B cell (primary cell): ENCODE results near the gene CCDC85B. TPM values are rescaled to one million over a fixed set of nuclear protein-coding genes. Genes with fewer than 3 reads are reported as not detected.

Source experiments
- ATAC-seq: fragments of 200-7000 bp; cut with Tn5 transposase; one replicate; pipeline ENCODE4 v1.10.0; 2021; ENCODE audit warnings: low read depth, mild to moderate bottlenecking, moderate number of reproducible peaks, moderate library complexity
- CTCF ChIA-PET: fragments of 350-600 bp; sonication (Branson Sonifier 250); formaldehyde crosslinking; loops from one replicate; lab custom pipeline; 2021; ENCODE audit warnings: antibody characterized with exemption, inconsistent platforms; lab: Charles Lee
- POLR2A ChIA-PET: fragments of 350-600 bp; sonication (Branson Sonifier 250); formaldehyde crosslinking; loops from one replicate; lab custom pipeline; 2021; ENCODE audit warnings: antibody characterized with exemption; lab: Charles Lee
- DNase-seq: peaks from one replicate; pipeline ENCODE4 v3.0.0; 2013
- H2AFZ ChIP-seq: 2 replicates; pipeline ENCODE4 v1.6.1; 2012; ENCODE audit warnings: mild to moderate bottlenecking, low read depth, low read length; ENCODE audit not compliant: insufficient read depth, poor library complexity, severe bottlenecking
- H3K27ac ChIP-seq, 2 donors: 1 replicate in 1 of 2; 2 replicates in 1 of 2; pipeline ENCODE4 v1.5.1; 2012 to 2013; ENCODE audit warnings: low read length in 2 of 2, mild to moderate bottlenecking in 2 of 2, moderate library complexity in 1 of 2
- H3K27me3 ChIP-seq, 4 experiments: fragments of 200-600 bp in 1 of 4; sonication (generic) in 1 of 4; replicated peaks in 1 of 4; 1 replicate in 2 of 4; 2 replicates in 2 of 4; pipeline versions ENCODE4 v1.6.1 to v1.7.0; 2013 to 2016; ENCODE audit warnings: low read length in 3 of 4, mild to moderate bottlenecking in 2 of 4, mixed read lengths in 1 of 4, moderate library complexity in 1 of 4; ENCODE audit not compliant: insufficient read depth in 4 of 4, control insufficient read depth in 3 of 4; ENCODE audit errors: control extremely low read depth in 1 of 4
- H3K36me3 ChIP-seq, 2 experiments: replicated peaks in 1 of 2; 1 replicate in 1 of 2; 2 replicates in 1 of 2; pipeline versions ENCODE4 v1.6.1 to v1.7.1; 2013; ENCODE audit warnings: low read length in 1 of 2; ENCODE audit not compliant: insufficient read depth in 2 of 2, control insufficient read depth in 1 of 2; ENCODE audit errors: control extremely low read depth in 1 of 2, extremely low read depth in 1 of 2
- H3K4me1 ChIP-seq, 2 donors: fragments of 200-600 bp in 1 of 2; sonication (generic) in 1 of 2; 1 replicate in 1 of 2; 2 replicates in 1 of 2; pipeline versions ENCODE4 v1.5.1 to v1.6.1; 2013 to 2017; ENCODE audit warnings: low read length in 2 of 2; ENCODE audit not compliant: control insufficient read depth in 2 of 2, insufficient read depth in 2 of 2
- H3K4me2 ChIP-seq: replicated peaks from 2 replicates; pipeline ENCODE3; 2012; ENCODE audit warnings: mild to moderate bottlenecking, low read depth, low read length; ENCODE audit not compliant: poor library complexity, severe bottlenecking
- H3K4me3 ChIP-seq, 5 experiments: fragments of 200-600 bp in 1 of 5; sonication (generic) in 1 of 5; 1 replicate in 3 of 5; 2 replicates in 2 of 5; pipeline versions ENCODE4 v1.5.1 to v1.7.0; 2011 to 2016; ENCODE audit warnings: low read length in 4 of 5, mild to moderate bottlenecking in 4 of 5, low read depth in 2 of 5, control low read depth in 1 of 5, moderate library complexity in 1 of 5; ENCODE audit not compliant: insufficient read depth in 1 of 5; ENCODE audit errors: control extremely low read depth in 1 of 5, extremely low read depth in 1 of 5
- H3K79me2 ChIP-seq: fragments of 200-600 bp; sonication (generic); one replicate; pipeline ENCODE4 v1.6.0; 2016; ENCODE audit warnings: low read length; ENCODE audit not compliant: control insufficient read depth, insufficient read depth
- H3K9ac ChIP-seq: fragments of 200-600 bp; sonication (generic); 2 replicates; pipeline ENCODE4 v1.6.1; 2017; ENCODE audit warnings: mild to moderate bottlenecking, low read length, moderate library complexity
- H3K9me3 ChIP-seq, 3 donors: one replicate each; pipeline versions ENCODE4 v1.6.1 to v1.7.1; 2013; ENCODE audit warnings: low read length in 2 of 3; ENCODE audit not compliant: control insufficient read depth in 2 of 3, insufficient read depth in 1 of 3; ENCODE audit errors: control extremely low read depth in 1 of 3
- H4K20me1 ChIP-seq: 2 replicates; pipeline ENCODE4 v1.6.0; 2012; ENCODE audit warnings: mild to moderate bottlenecking, low read length; ENCODE audit not compliant: insufficient read depth, control insufficient read depth, poor library complexity, severe bottlenecking
- H3K27ac Mint-ChIP-seq: one replicate; pipeline ENCODE4 v1.8.0; 2021; ENCODE audit warnings: mixed read lengths
- H3K27me3 Mint-ChIP-seq: one replicate; pipeline ENCODE4 v1.8.0; 2021; ENCODE audit warnings: mixed read lengths
- H3K4me1 Mint-ChIP-seq: one replicate; pipeline ENCODE4 v1.8.0; 2021; ENCODE audit warnings: mixed read lengths
- H3K4me3 Mint-ChIP-seq: one replicate; pipeline ENCODE4 v1.8.0; 2021; ENCODE audit warnings: mixed read lengths
- H3K9me3 Mint-ChIP-seq: one replicate; pipeline ENCODE4 v1.8.0; 2022; ENCODE audit warnings: mixed read lengths; ENCODE audit not compliant: insufficient read depth
- CTCF ChIP-seq: fragments of 200-600 bp; IDR thresholded peaks from one replicate; pipeline ENCODE4 v1.8.0; 2022; ENCODE audit warnings: antibody characterized with exemption, mild to moderate bottlenecking
- EZH2 ChIP-seq: IDR thresholded peaks from 2 replicates; pipeline ENCODE4 v1.6.1; 2012; ENCODE audit warnings: borderline replicate concordance, low read depth, mild to moderate bottlenecking, moderate library complexity, low read length; ENCODE audit not compliant: insufficient read depth, poor library complexity, severe bottlenecking
- WGBS: methylation state at CpG from one replicate; pipeline ENCODE4 v1.1.5; 2013; ENCODE audit warnings: missing lambda C conversion rate; ENCODE audit not compliant: insufficient coverage; 5-methylcytosine and 5-hydroxymethylcytosine counted together
- intact Hi-C: fragments of 100-400 bp; cut with micrococcal nuclease; formaldehyde crosslinking; loops from one replicate; pipeline ENCODE4 v1.10.0; 2022
- polyA plus RNA-seq: library from polyadenylated mRNA; depleted of rRNA; stranded (reverse); fragments of >200 nt; gene quantifications from 2 replicates; pipeline ENCODE4 v1.2.3, GENCODE V29; 2012
- total RNA-seq, 2 donors: library from RNA; stranded (reverse); fragments of 120-200 nt in 1 of 2; gene quantifications; 1 replicate in 1 of 2; 2 replicates in 1 of 2; pipeline versions ENCODE4 v1.2.3 to v1.2.4, GENCODE V29; 2013 to 2022

Gene CCDC85B
- total and polyA plus RNA-seq, 2 donors (not counting 1 experiment from before 2014, with no cell fraction given) = 18.2 to 39.5 TPM

GRCh38 chr11:65853246-65853979, 37.1 kb upstream of the CCDC85B start:
- peak overlapping the region; percentile 59 for H3K27ac Mint-ChIP-seq
- no peak overlapping the region for H3K27ac ChIP-seq
- H4K20me1 ChIP-seq = peaks cover 73% of the 10 kb centered on the region
- H3K27me3 Mint-ChIP-seq = no peaks in the 10 kb centered on the region
- no peak overlapping the region for H2AFZ ChIP-seq
- H3K36me3 ChIP-seq = peaks cover 0 to 62% of the 10 kb centered on the region in 2 experiments
- H3K4me3 ChIP-seq = no peak overlapping the region
- no peaks in the 10 kb centered on the region for H3K9me3 Mint-ChIP-seq
- ChIA-PET POLR2A (interaction anchor here (0.5 to 0.6 kb wide), 2 partner anchors 8 to 13 kb away, joined by 3 to 6 read pairs; no protein-coding TSS in a partner anchor), CTCF (no interaction called here)
- H3K9me3 ChIP-seq = peaks cover 0 to 15% (median 0%) of the 10 kb centered on the region in 3 donors
- ATAC-seq (no peak), DNase-seq (peak; percentile 21)
- H3K27me3 ChIP-seq = no peaks in the 10 kb centered on the region
- peaks cover 43% of the 10 kb centered on the region for H3K79me2 ChIP-seq
- no peak overlapping the region for H3K4me2 ChIP-seq
- H3K4me1 Mint-ChIP-seq = peaks cover 35% of the 10 kb centered on the region
- H3K4me1 ChIP-seq = peaks cover 12 to 23% of the 10 kb centered on the region in 2 donors
- intact Hi-C loops = no loop called here
- no peak overlapping the region for H3K4me3 Mint-ChIP-seq
- H3K9ac ChIP-seq = no peak overlapping the region
- 98% methylated on average over 6 of the region's 6 CpGs for whole genome bisulfite sequencing
- no peak for TF ChIP-seq CTCF
- TF ChIP-seq EZH2 = no peak

DNA sequence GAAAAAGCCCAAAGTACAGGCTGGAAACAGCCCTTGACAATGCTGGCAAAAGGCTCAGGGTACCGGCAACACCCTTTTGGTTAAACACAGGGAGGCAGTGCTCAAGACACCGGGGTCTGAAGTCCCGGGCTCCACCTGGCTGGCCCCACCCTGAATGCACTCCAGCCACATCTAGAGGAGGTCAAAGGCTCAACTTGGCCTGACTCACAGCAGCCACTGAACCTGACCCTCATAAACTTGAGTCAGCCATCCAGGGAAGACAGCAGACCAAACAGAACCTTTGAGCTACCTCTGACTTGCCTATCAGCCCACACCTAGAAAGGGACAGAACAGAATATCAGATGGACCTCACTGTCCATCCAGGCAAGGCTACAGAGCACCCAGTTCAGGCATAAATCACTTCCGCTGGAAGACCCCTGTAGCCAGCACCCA, 36.3 kb upstream of the CCDC85B start:
- Histone ChIP-seq H3K4me3 (no peak overlapping the region), H4K20me1 (peaks cover 73% of the 10 kb centered on the region), H3K79me2 (peaks cover 43% of the 10 kb centered on the region), H3K9me3 (peaks cover 0 to 15% (median 0%) of the 10 kb centered on the region in 3 donors), H3K27me3 (no peaks in the 10 kb centered on the region), H3K4me1 (peaks cover 18 to 31% of the 10 kb centered on the region in 2 donors), H3K4me2 (no peak overlapping the region), H3K27ac (no peak overlapping the region), H3K36me3 (peaks cover 0 to 62% of the 10 kb centered on the region in 2 experiments), H3K9ac (no peak overlapping the region), H2AFZ (no peak overlapping the region)
- WGBS = 100% methylated on average over 3 of the region's 4 CpGs
- Mint-ChIP-seq H3K4me3 (peak overlapping the region; percentile 18), H3K4me1 (peaks cover 41% of the 10 kb centered on the region), H3K27me3 (no peaks in the 10 kb centered on the region), H3K9me3 (no peaks in the 10 kb centered on the region), H3K27ac (peak overlapping the region; percentile 38)
- intact Hi-C loops = no loop called here
- ChIA-PET CTCF (no interaction called here), POLR2A (no interaction called here)
- ATAC-seq (no peak), DNase-seq (no peak)
- no peak for TF ChIP-seq EZH2
- TF ChIP-seq CTCF = no peak
